ENCODE data around the gene SKIC2.

- TF ChIP-seq, protein P1, sequence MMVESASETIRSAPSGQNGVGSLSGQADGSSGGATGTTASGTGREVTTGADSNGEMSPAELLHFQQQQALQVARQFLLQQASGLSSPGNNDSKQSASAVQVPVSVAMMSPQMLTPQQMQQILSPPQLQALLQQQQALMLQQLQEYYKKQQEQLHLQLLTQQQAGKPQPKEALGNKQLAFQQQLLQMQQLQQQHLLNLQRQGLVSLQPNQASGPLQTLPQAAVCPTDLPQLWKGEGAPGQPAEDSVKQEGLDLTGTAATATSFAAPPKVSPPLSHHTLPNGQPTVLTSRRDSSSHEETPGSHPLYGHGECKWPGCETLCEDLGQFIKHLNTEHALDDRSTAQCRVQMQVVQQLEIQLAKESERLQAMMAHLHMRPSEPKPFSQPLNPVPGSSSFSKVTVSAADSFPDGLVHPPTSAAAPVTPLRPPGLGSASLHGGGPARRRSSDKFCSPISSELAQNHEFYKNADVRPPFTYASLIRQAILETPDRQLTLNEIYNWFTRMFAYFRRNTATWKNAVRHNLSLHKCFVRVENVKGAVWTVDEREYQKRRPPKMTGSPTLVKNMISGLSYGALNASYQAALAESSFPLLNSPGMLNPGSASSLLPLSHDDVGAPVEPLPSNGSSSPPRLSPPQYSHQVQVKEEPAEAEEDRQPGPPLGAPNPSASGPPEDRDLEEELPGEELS (CRISPR knock-in tag; IDR thresholded peaks at IDR 0.05), result no peak
- TF ChIP-seq ATF2 (CRISPR knock-in tag; IDR thresholded peaks at IDR 0.05; ENCODE audit: borderline replicate concordance, low read depth), result no peak
- no peak for TF ChIP-seq SP1 (CRISPR knock-in tag; conservative IDR thresholded peaks at IDR 0.05)
- TF ChIP-seq, protein P2, sequence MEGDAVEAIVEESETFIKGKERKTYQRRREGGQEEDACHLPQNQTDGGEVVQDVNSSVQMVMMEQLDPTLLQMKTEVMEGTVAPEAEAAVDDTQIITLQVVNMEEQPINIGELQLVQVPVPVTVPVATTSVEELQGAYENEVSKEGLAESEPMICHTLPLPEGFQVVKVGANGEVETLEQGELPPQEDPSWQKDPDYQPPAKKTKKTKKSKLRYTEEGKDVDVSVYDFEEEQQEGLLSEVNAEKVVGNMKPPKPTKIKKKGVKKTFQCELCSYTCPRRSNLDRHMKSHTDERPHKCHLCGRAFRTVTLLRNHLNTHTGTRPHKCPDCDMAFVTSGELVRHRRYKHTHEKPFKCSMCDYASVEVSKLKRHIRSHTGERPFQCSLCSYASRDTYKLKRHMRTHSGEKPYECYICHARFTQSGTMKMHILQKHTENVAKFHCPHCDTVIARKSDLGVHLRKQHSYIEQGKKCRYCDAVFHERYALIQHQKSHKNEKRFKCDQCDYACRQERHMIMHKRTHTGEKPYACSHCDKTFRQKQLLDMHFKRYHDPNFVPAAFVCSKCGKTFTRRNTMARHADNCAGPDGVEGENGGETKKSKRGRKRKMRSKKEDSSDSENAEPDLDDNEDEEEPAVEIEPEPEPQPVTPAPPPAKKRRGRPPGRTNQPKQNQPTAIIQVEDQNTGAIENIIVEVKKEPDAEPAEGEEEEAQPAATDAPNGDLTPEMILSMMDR (IDR thresholded peaks at IDR 0.05), result no peak
- no peak for TF ChIP-seq NFYB (CRISPR knock-in tag; conservative IDR thresholded peaks at IDR 0.05; ENCODE audit: low read depth)
Observed at GRCh38 chr6:31943742-31944141, 15.2 kb upstream of the SKIC2 start.
